ENCODE results near the gene TMEM145.

Gene TMEM145

DNA sequence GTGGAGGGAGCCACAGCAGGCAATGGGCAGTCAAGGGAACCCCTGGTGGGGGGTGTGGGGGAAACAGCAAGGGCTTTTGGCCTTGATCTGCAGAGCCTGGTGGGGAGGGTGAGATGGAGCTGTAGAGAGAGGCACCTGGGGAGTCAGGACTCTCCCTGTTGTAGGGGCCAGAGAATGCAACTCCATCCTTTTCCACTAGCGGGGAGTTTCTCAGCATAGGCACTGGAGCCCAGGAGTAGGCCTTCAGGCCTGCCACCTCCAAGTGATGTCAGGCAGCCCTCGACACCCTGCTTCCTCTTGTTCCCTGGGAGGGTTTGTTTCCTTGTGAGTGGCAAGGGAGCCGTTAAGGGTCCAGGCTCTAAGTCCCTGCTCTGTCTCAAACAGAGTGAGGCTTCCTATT lies 37.3 kb downstream of the TMEM145 start:
- no peak overlapping the region for H3K27ac ChIP-seq
- no peak for TF ChIP-seq CTCF (IDR thresholded peaks at IDR 0.05; ENCODE audit: low read depth, low read length, missing control alignments)
- in situ Hi-C loops (cut with HindIII; ENCODE audit: low pct_ligation_motif_present, low sequenced_read_pairs), result no loop called here
- H3K36me3 ChIP-seq (replicated peaks), result no peaks in the 10 kb centered on the region
- no peaks in the 10 kb centered on the region for H3K27me3 ChIP-seq (replicated peaks)
- H3K4me3 ChIP-seq (ENCODE audit: low read depth, low read length), result no peak overlapping the region
- DNase-seq, result no peak

GRCh38 chr19:42351079-42351735 lies 38.1 kb downstream of the TMEM145 start:
- TF ChIP-seq CTCF (IDR thresholded peaks at IDR 0.05; ENCODE audit: low read depth, low read length, missing control alignments), result no peak
- Histone ChIP-seq H3K27ac (no peak overlapping the region), H3K4me3 (ENCODE audit: low read depth, low read length) (no peak overlapping the region), H3K36me3 (replicated peaks) (no peaks in the 10 kb centered on the region), H3K27me3 (replicated peaks) (no peaks in the 10 kb centered on the region)
- no peak for DNase-seq
- in situ Hi-C loops (cut with HindIII; ENCODE audit: low pct_ligation_motif_present, low sequenced_read_pairs), result no loop called here

- no peak for TF ChIP-seq CTCF (IDR thresholded peaks at IDR 0.05; ENCODE audit: low read depth, low read length, missing control alignments)
- Histone ChIP-seq H3K36me3 (replicated peaks) (peaks cover 2% of the 10 kb centered on the region), H3K27ac (no peak overlapping the region), H3K4me3 (ENCODE audit: low read depth, low read length) (no peak overlapping the region), H3K27me3 (replicated peaks) (no peaks in the 10 kb centered on the region)
- peak; percentile 34 for DNase-seq
- in situ Hi-C loops (cut with HindIII; ENCODE audit: low pct_ligation_motif_present, low sequenced_read_pairs), result no loop called here
Observed at GRCh38 chr19:42352301-42353259, 39.5 kb downstream of the TMEM145 start.

DNA sequence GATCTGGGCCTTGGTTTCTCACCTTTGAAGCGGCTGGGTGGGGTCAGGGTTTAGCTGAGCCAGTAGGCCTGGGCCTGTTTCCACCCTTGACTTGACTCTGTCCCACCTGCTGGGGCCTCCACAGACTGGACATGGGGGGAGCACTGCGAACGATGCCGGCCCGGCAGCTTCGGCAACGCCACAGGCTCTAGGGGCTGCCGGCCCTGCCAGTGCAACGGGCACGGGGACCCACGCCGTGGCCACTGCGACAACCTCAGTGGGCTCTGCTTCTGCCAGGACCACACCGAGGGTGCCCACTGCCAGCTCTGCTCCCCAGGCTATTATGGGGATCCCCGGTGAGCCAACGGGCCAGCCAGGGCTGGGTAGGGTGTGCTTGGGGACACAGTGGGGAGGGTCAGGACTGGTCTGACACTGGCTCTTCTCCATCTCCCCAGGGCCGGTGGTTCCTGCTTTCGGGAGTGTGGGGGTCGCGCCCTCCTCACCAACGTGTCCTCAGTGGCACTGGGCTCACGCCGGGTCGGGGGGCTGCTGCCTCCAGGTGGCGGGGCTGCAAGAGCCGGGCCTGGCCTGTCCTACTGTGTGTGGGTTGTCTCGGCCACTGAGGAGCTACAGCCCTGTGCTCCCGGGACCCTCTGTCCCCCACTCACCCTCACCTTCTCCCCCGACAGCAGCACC lies 40.4 kb downstream of the TMEM145 start:
- no peaks in the 10 kb centered on the region for H3K27me3 ChIP-seq (replicated peaks)
- in situ Hi-C loops (cut with HindIII; ENCODE audit: low pct_ligation_motif_present, low sequenced_read_pairs), result no loop called here
- no peak overlapping the region for H3K4me3 ChIP-seq (ENCODE audit: low read depth, low read length)
- no peak for TF ChIP-seq CTCF (IDR thresholded peaks at IDR 0.05; ENCODE audit: low read depth, low read length, missing control alignments)
- DNase-seq, result no peak
- H3K36me3 ChIP-seq (replicated peaks), result peaks cover 2% of the 10 kb centered on the region
- no peak overlapping the region for H3K27ac ChIP-seq

DNA sequence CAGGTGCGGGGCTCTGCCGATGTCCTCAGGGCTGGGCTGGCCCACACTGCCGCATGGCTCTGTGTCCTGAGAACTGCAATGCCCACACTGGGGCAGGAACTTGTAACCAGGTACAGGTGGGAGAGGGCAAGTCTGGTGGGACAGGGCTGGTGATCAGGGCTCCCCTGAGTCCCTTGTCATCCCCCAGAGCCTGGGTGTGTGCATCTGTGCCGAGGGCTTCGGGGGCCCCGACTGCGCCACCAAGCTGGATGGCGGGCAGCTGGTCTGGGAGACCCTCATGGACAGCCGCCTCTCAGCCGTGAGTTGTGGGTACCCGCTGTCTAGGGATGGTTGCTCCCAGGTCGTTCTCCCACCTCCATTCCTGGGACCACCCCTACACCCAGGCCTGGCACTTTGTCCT lies 42.8 kb downstream of the TMEM145 start:
- Histone ChIP-seq H3K27me3 (replicated peaks) (no peaks in the 10 kb centered on the region), H3K27ac (no peak overlapping the region), H3K36me3 (replicated peaks) (peaks cover 2% of the 10 kb centered on the region), H3K4me3 (ENCODE audit: low read depth, low read length) (no peak overlapping the region)
- no peak for DNase-seq
- in situ Hi-C loops (cut with HindIII; ENCODE audit: low pct_ligation_motif_present, low sequenced_read_pairs), result no loop called here
- no peak for TF ChIP-seq CTCF (IDR thresholded peaks at IDR 0.05; ENCODE audit: low read depth, low read length, missing control alignments)
